ENCODE data around the gene OLA1.
"Not testable (repeated sequence)": the region's sequence is repeated elsewhere in the genome, so short reads cannot be mapped to it uniquely, and the experiment has no call there.

Gene OLA1

DNA sequence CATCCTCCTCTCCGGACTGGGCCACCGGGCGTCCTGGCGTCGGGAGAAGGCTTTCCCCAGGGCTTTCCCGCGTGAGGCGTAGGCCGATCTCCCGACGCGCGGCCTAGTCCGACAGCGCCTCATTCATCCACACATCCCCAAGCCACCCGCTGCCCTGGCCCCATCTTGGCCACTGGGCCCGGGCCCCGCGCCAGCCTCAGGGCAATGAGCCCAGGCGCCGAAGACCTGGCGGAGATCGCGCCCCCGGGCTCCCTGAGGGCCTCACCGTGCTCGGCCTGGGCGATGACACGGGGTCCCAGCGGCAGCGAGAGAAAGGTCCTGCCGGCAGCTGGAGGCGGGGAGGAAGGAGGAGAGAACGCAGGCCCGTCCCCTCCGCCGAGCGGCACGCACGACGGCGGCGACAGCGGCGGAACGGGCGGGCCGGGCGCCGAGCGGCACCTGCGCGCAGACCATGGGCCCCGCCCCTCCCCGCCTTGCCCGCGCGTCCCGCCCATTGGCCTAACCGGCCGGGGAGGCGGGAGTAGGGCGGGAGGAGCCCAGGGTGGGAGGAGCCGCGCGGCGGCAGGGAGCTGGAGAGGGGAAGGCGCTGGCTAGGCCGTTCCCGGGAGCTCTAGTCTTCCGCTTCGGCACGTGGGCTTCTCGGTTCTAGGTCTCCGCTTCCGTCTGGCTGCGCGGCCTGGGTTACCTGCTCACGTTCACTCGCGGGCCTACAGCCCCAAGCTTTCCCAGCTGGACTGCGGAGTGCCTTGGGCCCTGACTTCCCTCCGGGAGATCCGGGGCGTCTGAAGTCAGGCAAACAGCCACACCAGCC is at the start of gene OLA1:
TSS of gene OLA1 (minus strand) at position 346 of the 811 bp plus-strand sequence. CDS start 1,717 bp downstream, outside the sequence.
- DNase-seq (ENCODE audit: low read depth), result peak; percentile 94

GRCh38 chr2:174292908-174293307 is 44.6 kb upstream of the OLA1 start:
- DNase-seq (ENCODE audit: low read depth), result no peak

- DNase-seq (ENCODE audit: low read depth), result no peak
These were observed 37.8 kb upstream of the OLA1 start for GRCh38 chr2:174286172-174286571.

- DNase-seq (ENCODE audit: low read depth), result no peak
These were observed 34.1 kb upstream of the OLA1 start for GRCh38 chr2:174282441-174282840.

GRCh38 chr2:174281736-174282135 is 33.4 kb upstream of the OLA1 start:
- DNase-seq (ENCODE audit: low read depth), result no peak

GRCh38 chr2:174280596-174280995 is 32.3 kb upstream of the OLA1 start:
- no peak for DNase-seq (ENCODE audit: low read depth)

DNA sequence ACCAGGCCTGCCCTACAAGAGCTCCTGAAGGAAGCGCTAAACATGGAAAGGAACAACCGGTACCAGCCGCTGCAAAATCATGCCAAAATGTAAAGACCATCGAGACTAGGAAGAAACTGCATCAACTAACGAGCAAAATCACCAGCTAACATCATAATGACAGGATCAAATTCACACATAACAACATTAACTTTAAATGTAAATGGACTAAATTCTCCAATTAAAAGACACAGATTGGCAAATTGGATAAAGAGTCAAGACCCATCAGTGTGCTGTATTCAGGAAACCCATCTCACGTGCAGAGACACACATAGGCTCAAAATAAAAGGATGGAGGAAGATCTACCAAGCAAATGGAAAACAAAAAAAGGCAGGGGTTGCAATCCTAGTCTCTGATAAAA is 21.9 kb upstream of the OLA1 start:
- DNase-seq (ENCODE audit: low read depth), result not testable (repeated sequence)

GRCh38 chr2:174266288-174266687 is 18.0 kb upstream of the OLA1 start:
- no peak for DNase-seq (ENCODE audit: low read depth)

DNA sequence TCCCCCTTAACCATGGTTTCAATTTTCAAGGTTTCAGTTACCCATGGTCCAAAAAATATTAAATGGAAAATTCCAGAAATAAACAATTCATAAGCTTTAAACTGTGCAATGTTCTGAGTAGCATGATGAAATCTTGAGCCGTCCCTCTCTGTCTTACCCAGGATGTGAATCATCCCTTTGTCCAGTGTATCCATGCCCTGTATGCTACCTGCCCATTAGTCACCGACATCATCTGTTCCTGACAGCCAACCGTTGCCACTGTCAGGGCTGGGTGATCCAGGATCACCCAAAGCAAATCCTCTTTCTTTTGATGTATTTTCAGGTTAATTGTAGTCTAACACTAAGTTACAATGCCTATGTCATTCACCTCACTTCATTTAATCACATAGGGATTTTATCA is 15.7 kb upstream of the OLA1 start:
- DNase-seq (ENCODE audit: low read depth), result peak; percentile 67

DNA sequence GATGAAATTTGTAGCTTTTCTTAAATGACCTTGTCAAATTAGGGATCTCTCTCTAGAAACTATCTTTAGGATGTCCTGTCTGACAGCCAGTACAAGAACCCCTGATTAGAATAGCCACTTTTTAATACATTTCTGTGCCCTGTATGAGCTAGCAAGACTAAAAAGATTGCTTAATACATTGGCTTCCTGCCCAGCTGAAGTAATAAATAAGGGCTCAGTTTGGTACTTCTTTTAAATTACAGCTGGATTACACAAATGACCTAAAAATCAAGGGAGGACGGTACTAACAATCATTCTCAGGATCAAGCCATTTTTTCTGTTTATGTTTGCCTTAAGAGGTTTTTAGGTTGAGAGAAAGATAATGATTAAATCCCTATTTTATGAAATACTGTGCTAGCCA is 11.6 kb upstream of the OLA1 start:
- peak; percentile 68 for DNase-seq (ENCODE audit: low read depth)

DNA sequence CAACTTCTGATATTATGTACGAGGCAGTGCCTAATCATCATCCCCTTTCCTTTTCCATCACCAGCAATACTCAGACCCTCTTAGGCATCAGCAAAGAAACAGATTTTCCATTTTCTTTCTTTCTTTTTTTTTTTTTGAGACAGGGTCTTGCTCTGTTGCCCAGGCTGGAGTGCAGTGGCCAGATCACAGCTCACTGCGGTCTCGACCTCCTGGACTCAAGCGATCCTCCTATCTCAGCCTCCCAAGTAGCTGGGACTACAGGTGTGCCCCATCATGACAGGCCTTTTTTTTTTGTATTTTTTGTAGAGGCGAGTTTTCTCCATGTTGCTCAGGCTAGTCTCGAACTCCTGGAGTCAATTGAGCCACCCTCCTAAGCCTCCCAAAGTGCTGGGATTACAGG is 5.9 kb upstream of the OLA1 start:
- no peak for DNase-seq (ENCODE audit: low read depth)

GRCh38 chr2:174248998-174249592 is 763 bp upstream of the OLA1 start:
- DNase-seq (ENCODE audit: low read depth), result no peak

DNA sequence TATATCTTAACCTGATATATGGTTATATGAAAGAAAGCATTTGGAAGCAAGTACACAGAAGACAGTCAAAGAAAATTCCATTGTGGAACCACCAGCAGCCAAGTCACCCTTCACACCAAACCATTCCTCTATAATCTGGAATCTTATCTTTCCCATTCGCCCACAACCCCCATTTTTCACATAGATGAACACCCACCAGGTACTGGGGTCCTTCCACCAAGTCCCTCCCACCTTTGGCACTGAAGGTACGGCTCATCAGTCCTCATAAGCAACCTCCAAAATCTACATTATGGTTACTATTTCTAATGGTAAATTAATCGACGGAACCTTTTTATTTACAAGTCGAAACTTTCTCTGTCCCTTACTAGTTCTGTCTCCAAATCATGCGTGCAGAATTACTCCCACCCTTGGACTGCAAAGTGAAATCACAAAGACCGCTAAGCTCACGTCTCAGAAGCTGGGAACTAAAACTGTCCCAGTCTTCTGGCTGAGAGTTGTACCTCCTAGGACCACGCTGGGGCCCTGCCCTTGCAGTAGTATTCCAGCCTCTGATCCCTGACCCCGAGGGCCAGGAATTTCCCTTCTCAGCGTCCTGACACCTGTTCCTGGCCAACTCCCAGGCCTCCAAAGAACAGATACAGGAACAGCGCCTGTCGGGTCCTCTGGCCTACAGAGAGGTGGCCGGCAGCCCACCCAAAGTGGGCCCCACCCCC is 702 bp downstream of the OLA1 start:
- DNase-seq (ENCODE audit: low read depth), result peak; percentile 27

- DNase-seq (ENCODE audit: low read depth), result no peak
These were observed 1.4 kb downstream of the OLA1 start for GRCh38 chr2:174246944-174247381.

- DNase-seq (ENCODE audit: low read depth), result not testable (repeated sequence)
These were observed 2.7 kb downstream of the OLA1 start for GRCh38 chr2:174245628-174246027.

DNA sequence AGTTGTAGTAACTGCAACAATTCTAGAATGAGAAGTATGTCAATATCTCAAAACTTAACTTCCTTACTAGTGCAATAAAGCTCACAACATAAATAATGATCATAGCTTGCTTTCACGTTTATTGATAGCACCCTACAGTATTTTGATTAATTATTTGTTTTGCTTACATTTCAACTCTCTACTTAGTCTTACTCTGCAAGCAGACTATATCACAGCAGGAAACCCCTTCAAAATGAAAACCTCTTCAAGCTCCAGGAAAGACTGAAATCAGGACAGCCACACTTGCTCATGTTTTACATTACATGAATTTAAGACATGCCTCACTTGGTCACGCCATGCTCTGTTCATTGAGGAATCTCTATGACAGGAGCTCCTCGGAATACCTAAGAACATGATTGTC is 3.3 kb downstream of the OLA1 start:
- no peak for DNase-seq (ENCODE audit: low read depth)

DNA sequence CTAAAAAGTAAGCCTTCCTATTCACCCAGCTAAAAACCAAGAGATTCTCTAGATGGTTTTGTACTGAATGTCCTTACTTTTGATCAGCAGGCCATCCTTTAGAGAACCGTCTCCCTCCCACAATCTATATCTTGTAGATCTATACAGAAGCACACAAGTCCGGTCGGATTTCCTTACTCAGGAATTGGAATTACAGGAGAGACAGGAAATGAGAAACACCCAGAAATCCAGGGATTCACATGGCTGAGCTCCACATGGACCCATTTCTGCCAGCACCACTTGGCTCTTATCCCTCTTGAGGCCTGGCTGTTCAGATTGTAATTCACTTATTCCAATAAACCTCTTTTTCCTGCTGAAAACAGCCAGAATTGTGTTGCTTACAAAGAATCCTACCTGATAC is 4.5 kb downstream of the OLA1 start:
- no peak for DNase-seq (ENCODE audit: low read depth)

DNA sequence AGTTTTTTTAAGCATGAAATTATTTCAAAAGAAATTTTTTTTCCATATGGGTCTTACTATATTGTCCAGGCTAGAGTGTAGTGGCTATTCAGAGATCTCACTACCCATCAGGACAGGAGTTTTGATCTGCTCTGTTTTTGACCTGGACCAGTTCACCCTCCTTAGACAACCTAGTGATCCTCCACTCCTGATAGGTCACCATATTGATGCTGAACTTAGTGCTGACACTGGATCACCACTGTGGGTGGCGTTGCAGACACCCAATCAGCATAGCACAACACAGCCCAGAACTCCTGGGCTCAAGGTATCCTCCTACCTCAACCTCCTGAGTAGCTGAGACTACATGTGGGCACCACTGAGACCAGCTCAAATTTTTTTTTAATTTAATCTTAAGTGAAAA is 8.2 kb downstream of the OLA1 start:
- DNase-seq (ENCODE audit: low read depth), result no peak

GRCh38 chr2:174236429-174236828 is 11.9 kb downstream of the OLA1 start:
- DNase-seq (ENCODE audit: low read depth), result no peak

DNA sequence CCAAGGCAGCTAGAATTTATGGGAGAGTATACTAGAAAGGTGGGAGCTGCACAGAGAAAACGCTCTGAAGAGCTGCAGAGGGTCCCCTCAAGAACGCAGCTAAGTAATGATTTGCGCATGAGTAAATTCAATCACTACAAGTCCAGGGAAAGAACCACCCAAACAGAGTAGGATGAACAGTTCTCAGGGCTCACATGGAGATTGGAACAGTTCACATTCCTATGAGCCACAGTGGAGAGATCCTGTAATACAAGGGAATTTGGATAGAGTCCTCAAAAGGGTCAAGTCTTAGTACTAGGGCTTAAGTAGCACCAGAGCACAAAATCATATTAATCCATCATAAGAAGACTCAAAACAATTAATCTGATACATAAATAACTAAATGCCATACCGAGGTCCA is 12.7 kb downstream of the OLA1 start:
- peak; percentile 28 for DNase-seq (ENCODE audit: low read depth)

GRCh38 chr2:174233771-174234275 is 14.5 kb downstream of the OLA1 start:
- DNase-seq (ENCODE audit: low read depth), result no peak

- no peak for DNase-seq (ENCODE audit: low read depth)
These were observed 20.6 kb downstream of the OLA1 start for GRCh38 chr2:174227748-174228147.

Measured in EH (cell line).